Endothelial cell of umbilical vein (primary cell): Measurements from ENCODE around the gene SENP8. TPM values are rescaled to one million over a fixed set of nuclear protein-coding genes. Genes with fewer than 3 reads are reported as not detected.

ENCODE experiments used
- BruUV-seq: library from RNA; stranded (reverse); fragments of 400-500 nt; replicated peaks from 2 replicates; lab custom pipeline; 2021; lab: Mats Ljungman, UMichigan
- CTCF ChIA-PET: fragments of 300-600, 350-600 bp; sonication (Branson Sonifier 250); formaldehyde crosslinking; loops from one replicate; lab custom pipeline; 2021; ENCODE audit warnings: antibody characterized with exemption, inconsistent platforms; lab: Charles Lee
- POLR2A ChIA-PET: fragments of 300-600, 350-600 bp; sonication (Branson Sonifier 250); formaldehyde crosslinking; loops from one replicate; lab custom pipeline; 2021; ENCODE audit warnings: antibody characterized with exemption, inconsistent platforms; lab: Charles Lee
- DNase-seq: peaks from one replicate; pipeline ENCODE4 v3.0.0-alpha.2; 2011; ENCODE audit warnings: low read depth, low spot score
- FAIRE-seq: peaks from 2 replicates; lab custom pipeline; 2011; peaks lifted over from hg19 to GRCh38; lab: Jason Lieb, UNC
- H2AFZ ChIP-seq: 2 replicates; pipeline ENCODE4 v1.6.0; 2012; ENCODE audit warnings: low read depth, low read length, control low read depth, inconsistent platforms
- H3K27ac ChIP-seq: 2 replicates; pipeline ENCODE4 v1.5.1; 2011; ENCODE audit warnings: low read depth, mild to moderate bottlenecking, control low read depth, low read length, moderate library complexity; ENCODE audit not compliant: insufficient read depth
- H3K27me3 ChIP-seq, 2 experiments: 2 replicates each; pipeline versions ENCODE4 v1.6.0 to v1.6.1; 2011; ENCODE audit warnings: low read length in 2 of 2, mixed read lengths in 1 of 2; ENCODE audit not compliant: control insufficient read depth in 2 of 2, insufficient read depth in 2 of 2
- H3K36me3 ChIP-seq, 2 experiments: 2 replicates in 1 of 2; 3 replicates in 1 of 2; pipeline ENCODE4 v1.5.1; 2011; ENCODE audit warnings: low read length in 2 of 2, mild to moderate bottlenecking in 1 of 2, moderate library complexity in 1 of 2; ENCODE audit not compliant: control insufficient read depth in 2 of 2, insufficient read depth in 2 of 2; ENCODE audit errors: extremely low read depth in 1 of 2
- H3K4me1 ChIP-seq: 3 replicates; pipeline ENCODE4 v1.5.1; 2011; ENCODE audit warnings: mild to moderate bottlenecking, low read length; ENCODE audit not compliant: control insufficient read depth, insufficient read depth; ENCODE audit errors: extremely low read depth
- H3K4me2 ChIP-seq: 2 replicates; pipeline ENCODE4 v1.6.1; 2011; ENCODE audit warnings: low read length, control low read depth, mixed read lengths; ENCODE audit not compliant: insufficient read depth
- H3K4me3 ChIP-seq, 3 experiments: fragments of 200-600 bp in 1 of 3; sonication (generic), shearing (Covaris generic) in 1 of 3; replicated peaks in 1 of 3; 2 replicates each; pipeline ENCODE4 v1.5.1; 2011 to 2016; ENCODE audit warnings: control low read depth in 3 of 3, low read length in 3 of 3, mild to moderate bottlenecking in 2 of 3, inconsistent platforms in 1 of 3, low read depth in 1 of 3, moderate library complexity in 1 of 3; ENCODE audit not compliant: insufficient read depth in 1 of 3
- H3K79me2 ChIP-seq: 2 replicates; pipeline ENCODE4 v1.6.0; 2012; ENCODE audit warnings: low read length, inconsistent platforms; ENCODE audit not compliant: control insufficient read depth, insufficient read depth
- H3K9ac ChIP-seq: replicated peaks from 2 replicates; pipeline ENCODE3; 2011; ENCODE audit warnings: low read length, control low read depth; ENCODE audit not compliant: insufficient read depth; ENCODE audit errors: extremely low read depth
- H3K9me1 ChIP-seq: replicated peaks from 3 replicates; pipeline ENCODE4 v1.6.0; 2011; ENCODE audit warnings: mild to moderate bottlenecking, low read length; ENCODE audit not compliant: control insufficient read depth, insufficient read depth; ENCODE audit errors: extremely low read depth
- H3K9me3 ChIP-seq: replicated peaks from 2 replicates; pipeline ENCODE4 v1.5.1; 2012; ENCODE audit warnings: low read length, inconsistent platforms; ENCODE audit not compliant: control insufficient read depth, insufficient read depth
- H4K20me1 ChIP-seq: replicated peaks from 2 replicates; pipeline ENCODE3; 2011; ENCODE audit warnings: mild to moderate bottlenecking, low read length; ENCODE audit not compliant: control insufficient read depth, insufficient read depth; ENCODE audit errors: extremely low read depth
- EZH2 ChIP-seq: IDR thresholded peaks from 2 replicates; pipeline ENCODE4 v1.6.1; 2012; ENCODE audit warnings: borderline replicate concordance, low read depth, mild to moderate bottlenecking, moderate library complexity, low read length, inconsistent platforms; ENCODE audit not compliant: severe bottlenecking
- FOS ChIP-seq: IDR thresholded peaks from 2 replicates; pipeline ENCODE4 v1.6.1; 2011; ENCODE audit warnings: mild to moderate bottlenecking, low read length, moderate library complexity, borderline replicate concordance; ENCODE audit not compliant: insufficient read depth
- GATA2 ChIP-seq: IDR thresholded peaks from 2 replicates; pipeline ENCODE4 v1.7.0; 2011; ENCODE audit warnings: low read depth, mild to moderate bottlenecking, moderate library complexity, mixed read lengths, low read length; ENCODE audit not compliant: insufficient read length, insufficient read depth
- JUN ChIP-seq: IDR thresholded peaks from 2 replicates; pipeline ENCODE4 v1.6.1; 2011; ENCODE audit warnings: borderline replicate concordance, low read depth; ENCODE audit not compliant: insufficient read length, insufficient read depth
- MAX ChIP-seq: IDR thresholded peaks from 2 replicates; pipeline ENCODE4 v1.6.1; 2011; ENCODE audit not compliant: insufficient read depth, insufficient read length
- MYC ChIP-seq: IDR thresholded peaks from one replicate; pipeline ENCODE4 v1.6.1; 2011; ENCODE audit warnings: mild to moderate bottlenecking, low read depth, low read length
- POLR2A ChIP-seq: IDR thresholded peaks from 2 replicates; pipeline ENCODE4 v1.6.1; 2012; ENCODE audit warnings: low read depth, mild to moderate bottlenecking, control low read depth, low read length
- POLR2AphosphoS5 ChIP-seq: IDR thresholded peaks from 2 replicates; pipeline ENCODE4 v1.6.1; 2012; ENCODE audit warnings: low read depth, mild to moderate bottlenecking, control low read depth, low read length, moderate library complexity; ENCODE audit not compliant: insufficient read depth
- dilution Hi-C: fragments of 300-500 bp; cut with MboI; formaldehyde crosslinking; loops from one replicate; pipeline ENCODE4 v1.15.0; 2019; ENCODE audit warnings: low sequenced_read_pairs; ENCODE audit not compliant: extremely low pct_ligation_motif_present
- intact Hi-C: fragments of 100-400 bp; cut with micrococcal nuclease; formaldehyde crosslinking; loops from one replicate; pipeline ENCODE4 v1.10.0; 2022
- polyA plus RNA-seq, 4 experiments: library from polyadenylated mRNA; depleted of rRNA in 3 of 4; stranded (reverse) in 3 of 4; unstranded in 1 of 4; fragments of >200 nt; gene quantifications; 2 replicates each; pipeline versions ENCODE4 v1.2.1 to v1.2.3, GENCODE V29; 2011 to 2012; ENCODE audit warnings: missing spikeins in 1 of 4
- total RNA-seq: library from RNA; stranded (reverse); gene quantifications from 2 replicates; pipeline ENCODE4 v1.2.3, GENCODE V29; 2021
- TF ChIP-seq, protein P1 (sequence below), 2 donors: IDR thresholded peaks; 1 replicate in 1 of 2; 2 replicates in 1 of 2; pipeline ENCODE4 v1.5.1; 2011; ENCODE audit warnings: low read length in 2 of 2, mild to moderate bottlenecking in 2 of 2, moderate library complexity in 2 of 2, control low read depth in 1 of 2, inconsistent platforms in 1 of 2, low read depth in 1 of 2; ENCODE audit not compliant: insufficient read depth in 1 of 2; ENCODE audit errors: extremely low read depth in 1 of 2

SENP8 gene
- total and polyA plus RNA-seq, 2 donors (not counting 3 experiments of a cell fraction or from before 2014, with no cell fraction given): 0.91 to 1.3 TPM

DNA sequence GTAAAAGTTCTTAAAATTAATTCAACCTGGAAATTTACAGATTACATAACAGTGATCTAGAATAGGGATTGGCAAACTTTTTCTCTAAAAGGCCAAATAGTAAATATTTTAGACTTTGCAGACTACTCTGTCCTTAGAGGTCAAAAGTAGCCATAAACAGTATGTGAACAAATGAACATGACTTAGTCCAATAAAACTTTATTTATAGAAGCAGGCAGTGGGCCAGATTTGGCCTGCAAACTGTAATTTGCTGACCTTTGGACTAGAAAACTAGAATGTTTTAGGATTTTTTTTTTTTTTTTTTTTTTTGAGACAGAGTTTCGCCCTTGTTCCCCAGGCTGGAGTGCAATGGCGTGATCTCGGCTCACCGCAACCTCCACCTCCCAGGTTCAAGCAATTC lies 12.1 kb downstream of the SENP8 start:
- dilution Hi-C loops: no loop called here

More for the DNA sequence above, 12.1 kb downstream of the SENP8 start:
- intact Hi-C loops: no loop called here
- no peak overlapping the region for H3K4me2 ChIP-seq
- no TSS peak for BruUV-seq
- no peak overlapping the region for H3K27ac ChIP-seq
- DNase-seq (no peak), FAIRE-seq (no peak)
- no peaks in the 10 kb centered on the region for H3K9me1 ChIP-seq
- H3K27me3 ChIP-seq: no peaks in the 10 kb centered on the region
- H3K4me3 ChIP-seq: no peak overlapping the region
- H3K9me3 ChIP-seq: no peaks in the 10 kb centered on the region
- H3K4me1 ChIP-seq: no peaks in the 10 kb centered on the region
- H3K36me3 ChIP-seq: no peaks in the 10 kb centered on the region
- H2AFZ ChIP-seq: no peak overlapping the region
- H3K9ac ChIP-seq: no peak overlapping the region
- ChIA-PET CTCF (interaction anchor here (0.9 to 1.1 kb wide), 2 partner anchors 41 to 378 kb away, joined by 3 to 4 read pairs; no protein-coding TSS in a partner anchor), POLR2A (interaction anchor here (1.4 kb wide), 1 partner anchor 12 kb away, joined by 3 read pairs; the partner anchor contains the start of genes MYO9A and SENP8)
- TF ChIP-seq, protein P1, sequence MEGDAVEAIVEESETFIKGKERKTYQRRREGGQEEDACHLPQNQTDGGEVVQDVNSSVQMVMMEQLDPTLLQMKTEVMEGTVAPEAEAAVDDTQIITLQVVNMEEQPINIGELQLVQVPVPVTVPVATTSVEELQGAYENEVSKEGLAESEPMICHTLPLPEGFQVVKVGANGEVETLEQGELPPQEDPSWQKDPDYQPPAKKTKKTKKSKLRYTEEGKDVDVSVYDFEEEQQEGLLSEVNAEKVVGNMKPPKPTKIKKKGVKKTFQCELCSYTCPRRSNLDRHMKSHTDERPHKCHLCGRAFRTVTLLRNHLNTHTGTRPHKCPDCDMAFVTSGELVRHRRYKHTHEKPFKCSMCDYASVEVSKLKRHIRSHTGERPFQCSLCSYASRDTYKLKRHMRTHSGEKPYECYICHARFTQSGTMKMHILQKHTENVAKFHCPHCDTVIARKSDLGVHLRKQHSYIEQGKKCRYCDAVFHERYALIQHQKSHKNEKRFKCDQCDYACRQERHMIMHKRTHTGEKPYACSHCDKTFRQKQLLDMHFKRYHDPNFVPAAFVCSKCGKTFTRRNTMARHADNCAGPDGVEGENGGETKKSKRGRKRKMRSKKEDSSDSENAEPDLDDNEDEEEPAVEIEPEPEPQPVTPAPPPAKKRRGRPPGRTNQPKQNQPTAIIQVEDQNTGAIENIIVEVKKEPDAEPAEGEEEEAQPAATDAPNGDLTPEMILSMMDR (IDR thresholded peaks at IDR 0.05; ENCODE audit: extremely low read depth in 1 of 2, insufficient read depth in 1 of 2, low read depth in 1 of 2, low read length in 2 of 2): no peak
- TF ChIP-seq POLR2A (no peak), MYC (no peak), FOS (no peak), EZH2 (no peak), GATA2 (no peak), MAX (no peak), POLR2AphosphoS5 (no peak), JUN (no peak)
- no peaks in the 10 kb centered on the region for H4K20me1 ChIP-seq
- no peaks in the 10 kb centered on the region for H3K79me2 ChIP-seq
